Loucy (cell line): ENCODE measurements around the gene ATP5PO.

Experiments used
- H2AFZ ChIP-seq: fragments of 200-600 bp; sonication (generic); 2 replicates; pipeline ENCODE4 v1.6.0; 2016; ENCODE audit warnings: antibody characterized with exemption, mild to moderate bottlenecking, low read length, moderate library complexity
- H3F3A ChIP-seq: fragments of 200-600 bp; 2 replicates; pipeline ENCODE4 v1.6.0; 2016; ENCODE audit warnings: antibody characterized with exemption, low read depth, mild to moderate bottlenecking
- H3K27me3 ChIP-seq: fragments of 200-600 bp; sonication (generic); 2 replicates; pipeline ENCODE4 v1.6.1; 2014; ENCODE audit warnings: low read length, mild to moderate bottlenecking; ENCODE audit not compliant: insufficient read depth, poor library complexity, severe bottlenecking
- H3K36me3 ChIP-seq: fragments of 200-600 bp; sonication (generic); 2 replicates; pipeline ENCODE4 v1.6.1; 2016; ENCODE audit warnings: low read length; ENCODE audit not compliant: insufficient read depth
- H3K4me1 ChIP-seq: fragments of 200-600 bp; sonication (generic); 2 replicates; pipeline ENCODE4 v1.5.1; 2014; ENCODE audit warnings: low read length, mild to moderate bottlenecking; ENCODE audit not compliant: insufficient read depth, poor library complexity, severe bottlenecking
- H3K4me2 ChIP-seq: fragments of 200-600 bp; sonication (generic); 2 replicates; pipeline ENCODE4 v1.6.0; 2014; ENCODE audit warnings: antibody characterized with exemption, low read length, low read depth, mild to moderate bottlenecking; ENCODE audit not compliant: poor library complexity, severe bottlenecking
- H3K4me3 ChIP-seq: fragments of 200-600 bp; sonication (generic); 2 replicates; pipeline ENCODE4 v1.5.1; 2014; ENCODE audit warnings: low read length, mild to moderate bottlenecking, mixed read lengths; ENCODE audit not compliant: poor library complexity, severe bottlenecking
- H3K79me2 ChIP-seq: fragments of 200-600 bp; sonication (generic); 2 replicates; pipeline ENCODE4 v1.6.1; 2014; ENCODE audit warnings: low read length; ENCODE audit not compliant: insufficient read depth
- H3K9ac ChIP-seq: fragments of 200-600 bp; sonication (generic); 2 replicates; pipeline ENCODE4 v1.6.0; 2014; ENCODE audit warnings: mild to moderate bottlenecking, low read depth, low read length, moderate library complexity; ENCODE audit not compliant: poor library complexity, severe bottlenecking
- H3K9me2 ChIP-seq: fragments of 200-600 bp; sonication (generic); replicated peaks from 2 replicates; pipeline ENCODE4 v1.6.1; 2016; ENCODE audit warnings: low read depth, low read length, mixed read lengths
- H3K9me3 ChIP-seq: fragments of 200-600 bp; sonication (generic); 2 replicates; pipeline ENCODE4 v1.6.1; 2014; ENCODE audit warnings: mild to moderate bottlenecking, antibody characterized with exemption, low read length, low read depth; ENCODE audit not compliant: insufficient read depth
- H4K20me1 ChIP-seq: fragments of 200-600 bp; sonication (generic); 2 replicates; pipeline ENCODE4 v1.6.0; 2014; ENCODE audit warnings: antibody characterized with exemption, low read length, mild to moderate bottlenecking; ENCODE audit not compliant: insufficient read depth, poor library complexity, severe bottlenecking
- CTCF ChIP-seq: fragments of 200-600 bp; sonication (generic); conservative IDR thresholded peaks from 2 replicates; pipeline ENCODE4 v1.5.1; 2014; ENCODE audit warnings: mild to moderate bottlenecking, antibody characterized with exemption, low read length
- EZH2phosphoT487 ChIP-seq: fragments of 200-600 bp; IDR thresholded peaks from 2 replicates; pipeline ENCODE4 v1.6.1; 2018; ENCODE audit warnings: antibody characterized with exemption, mild to moderate bottlenecking, moderate library complexity, borderline replicate concordance

Gene ATP5PO

GRCh38 chr21:33859373-33860102 lies 56.1 kb downstream of the ATP5PO start:
- no peak overlapping the region for H2AFZ ChIP-seq
- no peak overlapping the region for H3K9ac ChIP-seq
- no peaks in the 10 kb centered on the region for H3K27me3 ChIP-seq
- no peak for TF ChIP-seq EZH2phosphoT487
- no peak for TF ChIP-seq CTCF
- no peaks in the 10 kb centered on the region for H3K9me3 ChIP-seq
- H3K9me2 ChIP-seq, result no peaks in the 10 kb centered on the region
- H3K36me3 ChIP-seq, result no peaks in the 10 kb centered on the region
- no peak overlapping the region for H3K4me2 ChIP-seq
- no peak overlapping the region for H3K4me3 ChIP-seq
- H4K20me1 ChIP-seq, result no peaks in the 10 kb centered on the region
- no peaks in the 10 kb centered on the region for H3F3A ChIP-seq
- H3K79me2 ChIP-seq, result no peaks in the 10 kb centered on the region
- no peaks in the 10 kb centered on the region for H3K4me1 ChIP-seq

DNA sequence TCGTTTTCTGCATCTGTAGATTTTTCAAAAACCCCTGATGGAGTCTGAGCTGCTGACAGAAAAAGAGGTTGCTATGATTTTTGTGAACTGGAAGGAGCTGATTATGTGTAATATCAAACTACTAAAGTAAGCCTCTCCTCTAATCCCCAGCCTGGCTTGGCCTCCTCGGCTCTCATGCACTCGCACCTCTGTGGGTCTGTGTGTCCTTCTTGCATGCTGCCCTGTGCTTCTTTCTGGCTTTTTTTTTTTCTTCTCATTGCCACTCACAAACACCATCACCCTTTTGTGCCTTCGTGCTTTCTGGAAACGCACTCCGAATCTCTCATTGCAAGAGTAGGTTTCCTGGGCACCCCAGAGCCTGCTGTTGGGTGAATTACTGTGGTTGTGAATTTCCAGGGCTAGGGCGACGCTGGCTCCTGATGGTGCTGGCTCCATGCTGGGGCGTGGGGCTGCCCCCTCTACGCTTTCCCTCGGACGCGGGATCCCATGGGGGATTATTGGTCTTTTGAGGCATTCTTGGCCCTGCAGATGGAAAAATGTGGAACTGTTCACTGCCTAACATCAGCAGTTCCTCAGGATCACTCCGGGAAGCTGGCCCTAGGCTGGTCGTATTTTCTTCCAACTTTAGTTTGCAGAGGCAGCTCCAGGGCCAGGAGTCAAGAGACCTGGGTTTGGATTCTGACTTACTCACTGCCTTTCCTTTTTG lies 56.8 kb downstream of the ATP5PO start:
- H3K4me1 ChIP-seq, result no peaks in the 10 kb centered on the region
- H3K79me2 ChIP-seq, result no peaks in the 10 kb centered on the region
- no peak for TF ChIP-seq EZH2phosphoT487
- no peak for TF ChIP-seq CTCF
- no peaks in the 10 kb centered on the region for H4K20me1 ChIP-seq
- no peaks in the 10 kb centered on the region for H3F3A ChIP-seq
- no peaks in the 10 kb centered on the region for H3K9me2 ChIP-seq
- no peaks in the 10 kb centered on the region for H3K27me3 ChIP-seq
- H3K36me3 ChIP-seq, result no peaks in the 10 kb centered on the region
- no peak overlapping the region for H3K4me2 ChIP-seq
- H3K9me3 ChIP-seq, result no peaks in the 10 kb centered on the region
- H3K4me3 ChIP-seq, result no peak overlapping the region
- H3K9ac ChIP-seq, result no peak overlapping the region
- H2AFZ ChIP-seq, result no peak overlapping the region

GRCh38 chr21:33857846-33858666 lies 57.5 kb downstream of the ATP5PO start:
- Histone ChIP-seq H3K9me2 (no peaks in the 10 kb centered on the region), H3K36me3 (no peaks in the 10 kb centered on the region), H3K9me3 (no peaks in the 10 kb centered on the region), H3K27me3 (no peaks in the 10 kb centered on the region), H3K4me3 (no peak overlapping the region), H3K9ac (no peak overlapping the region), H3K79me2 (no peaks in the 10 kb centered on the region), H3F3A (no peaks in the 10 kb centered on the region), H2AFZ (no peak overlapping the region), H3K4me1 (no peaks in the 10 kb centered on the region), H4K20me1 (no peaks in the 10 kb centered on the region), H3K4me2 (no peak overlapping the region)
- TF ChIP-seq CTCF, result no peak
- TF ChIP-seq EZH2phosphoT487, result no peak
